ENCODE measurements around the gene CLEC10A. TPM values are rescaled to one million over a fixed set of nuclear protein-coding genes. Genes with fewer than 3 reads are reported as not detected.
"Not testable (repeated sequence)": the region's sequence is repeated elsewhere in the genome, so short reads cannot be mapped to it uniquely, and the experiment has no call there.

Gene CLEC10A
- total RNA-seq, 2 experiments from 2014 or later: 0.45 to 0.64 TPM

GRCh38 chr17:7100641-7101379 is 20.8 kb upstream of the CLEC10A start:
- H3K27ac Mint-ChIP-seq; H3K4me3 Mint-ChIP-seq; ATAC-seq (ENCODE audit: low read depth); H3K4me1 Mint-ChIP-seq; H3K36me3 Mint-ChIP-seq; H3K27me3 Mint-ChIP-seq; DNase-seq; H3K9me3 Mint-ChIP-seq; POLR2A ChIA-PET: not testable (repeated sequence)

- POLR2A ChIA-PET: no interaction called here
- no peak for ATAC-seq (ENCODE audit: low read depth)
- Mint-ChIP-seq H3K27ac (no peak overlapping the region), H3K27me3 (peaks cover 8% of the 10 kb centered on the region), H3K4me1 (peaks cover 2% of the 10 kb centered on the region), H3K4me3 (no peak overlapping the region), H3K36me3 (no peaks in the 10 kb centered on the region), H3K9me3 (no peaks in the 10 kb centered on the region)
- no peak for DNase-seq
Measured at GRCh38 chr17:7098802-7099459, 18.9 kb upstream of the CLEC10A start.

GRCh38 chr17:7097940-7098339 is 17.9 kb upstream of the CLEC10A start:
- ATAC-seq (ENCODE audit: low read depth) (no peak), DNase-seq (no peak)
- Mint-ChIP-seq H3K9me3 (no peaks in the 10 kb centered on the region), H3K27ac (no peak overlapping the region), H3K4me3 (no peak overlapping the region), H3K4me1 (peaks cover 2% of the 10 kb centered on the region), H3K36me3 (no peaks in the 10 kb centered on the region), H3K27me3 (peaks cover 11% of the 10 kb centered on the region)
- POLR2A ChIA-PET: no interaction called here

- H3K9me3 Mint-ChIP-seq: no peaks in the 10 kb centered on the region
- peaks cover 2% of the 10 kb centered on the region for H3K4me1 Mint-ChIP-seq
- DNase-seq: no peak
- POLR2A ChIA-PET: no interaction called here
- H3K36me3 Mint-ChIP-seq: no peaks in the 10 kb centered on the region
- H3K27me3 Mint-ChIP-seq: peaks cover 11% of the 10 kb centered on the region
- H3K27ac Mint-ChIP-seq: no peak overlapping the region
- ATAC-seq (ENCODE audit: low read depth): no peak
- H3K4me3 Mint-ChIP-seq: no peak overlapping the region
Measured at GRCh38 chr17:7095625-7096024, 15.6 kb upstream of the CLEC10A start.

- Mint-ChIP-seq H3K36me3 (no peaks in the 10 kb centered on the region), H3K9me3 (no peaks in the 10 kb centered on the region), H3K4me1 (peaks cover 2% of the 10 kb centered on the region), H3K27me3 (peaks cover 11% of the 10 kb centered on the region), H3K4me3 (no peak overlapping the region), H3K27ac (no peak overlapping the region)
- DNase-seq (no peak), ATAC-seq (ENCODE audit: low read depth) (no peak)
- POLR2A ChIA-PET: no interaction called here
Measured at GRCh38 chr17:7094652-7095019, 14.6 kb upstream of the CLEC10A start.

- ATAC-seq (ENCODE audit: low read depth); H3K36me3 Mint-ChIP-seq; H3K27ac Mint-ChIP-seq; DNase-seq; POLR2A ChIA-PET; H3K9me3 Mint-ChIP-seq; H3K4me1 Mint-ChIP-seq; H3K4me3 Mint-ChIP-seq: not testable (repeated sequence)
- H3K27me3 Mint-ChIP-seq: peaks cover 13% of the 10 kb centered on the region
Measured at GRCh38 chr17:7091311-7092005, 11.4 kb upstream of the CLEC10A start.

GRCh38 chr17:7089570-7089969 is 9.5 kb upstream of the CLEC10A start:
- POLR2A ChIA-PET; H3K36me3 Mint-ChIP-seq; H3K9me3 Mint-ChIP-seq; H3K4me1 Mint-ChIP-seq; H3K27ac Mint-ChIP-seq; ATAC-seq (ENCODE audit: low read depth); DNase-seq; H3K4me3 Mint-ChIP-seq: not testable (repeated sequence)
- peaks cover 14% of the 10 kb centered on the region for H3K27me3 Mint-ChIP-seq

GRCh38 chr17:7088442-7088841 is 8.4 kb upstream of the CLEC10A start:
- not testable (repeated sequence) for ATAC-seq (ENCODE audit: low read depth)

GRCh38 chr17:7084088-7084487 is 4.0 kb upstream of the CLEC10A start:
- H3K9me3 Mint-ChIP-seq: peaks cover 2% of the 10 kb centered on the region
- ATAC-seq (ENCODE audit: low read depth) (no peak), DNase-seq (no peak)
- no peak overlapping the region for H3K4me3 Mint-ChIP-seq
- peaks cover 13% of the 10 kb centered on the region for H3K4me1 Mint-ChIP-seq
- H3K27me3 Mint-ChIP-seq: peaks cover 44% of the 10 kb centered on the region
- no peak overlapping the region for H3K27ac Mint-ChIP-seq
- no peaks in the 10 kb centered on the region for H3K36me3 Mint-ChIP-seq
- POLR2A ChIA-PET: no interaction called here

More at GRCh38 chr17:7088442-7088841, 8.4 kb upstream of the CLEC10A start:
- DNase-seq, H3K27ac Mint-ChIP-seq, POLR2A ChIA-PET, H3K36me3 Mint-ChIP-seq, H3K9me3 Mint-ChIP-seq, H3K4me1 Mint-ChIP-seq, H3K4me3 Mint-ChIP-seq: not testable (repeated sequence)
- H3K27me3 Mint-ChIP-seq: peaks cover 26% of the 10 kb centered on the region

- peaks cover 44% of the 10 kb centered on the region for H3K27me3 Mint-ChIP-seq
- H3K4me1 Mint-ChIP-seq: peaks cover 13% of the 10 kb centered on the region
- DNase-seq (no peak), ATAC-seq (ENCODE audit: low read depth) (no peak)
- no peak overlapping the region for H3K4me3 Mint-ChIP-seq
- peaks cover 2% of the 10 kb centered on the region for H3K9me3 Mint-ChIP-seq
- no peak overlapping the region for H3K27ac Mint-ChIP-seq
- no peaks in the 10 kb centered on the region for H3K36me3 Mint-ChIP-seq
- POLR2A ChIA-PET: no interaction called here
Measured at GRCh38 chr17:7083592-7083991, 3.5 kb upstream of the CLEC10A start.

- peaks cover 2% of the 10 kb centered on the region for H3K9me3 Mint-ChIP-seq
- peaks cover 13% of the 10 kb centered on the region for H3K4me1 Mint-ChIP-seq
- peaks cover 42% of the 10 kb centered on the region for H3K27me3 Mint-ChIP-seq
- ATAC-seq (ENCODE audit: low read depth) (peak; percentile 92), DNase-seq (peak; percentile 60)
- no peak overlapping the region for H3K27ac Mint-ChIP-seq
- H3K36me3 Mint-ChIP-seq: no peaks in the 10 kb centered on the region
- H3K4me3 Mint-ChIP-seq: peak overlapping the region; percentile 23
- POLR2A ChIA-PET: interaction anchor here (0.6 to 0.7 kb wide), 2 partner anchors 9 to 57 kb away, joined by 3 to 4 read pairs; no protein-coding TSS in a partner anchor
Measured at GRCh38 chr17:7081341-7082062, 1.5 kb upstream of the CLEC10A start.

- POLR2A ChIA-PET: no interaction called here
- H3K27me3 Mint-ChIP-seq: peaks cover 40% of the 10 kb centered on the region
- DNase-seq (no peak), ATAC-seq (ENCODE audit: low read depth) (no peak)
- H3K36me3 Mint-ChIP-seq: no peaks in the 10 kb centered on the region
- H3K9me3 Mint-ChIP-seq: peaks cover 2% of the 10 kb centered on the region
- peaks cover 13% of the 10 kb centered on the region for H3K4me1 Mint-ChIP-seq
- H3K27ac Mint-ChIP-seq: no peak overlapping the region
- no peak overlapping the region for H3K4me3 Mint-ChIP-seq
Measured at GRCh38 chr17:7080456-7081041, 498 bp upstream of the CLEC10A start.

- H3K4me1 Mint-ChIP-seq: peaks cover 9% of the 10 kb centered on the region
Measured at GRCh38 chr17:7078711-7079110, 1.3 kb downstream of the CLEC10A start.

More at GRCh38 chr17:7078711-7079110, 1.3 kb downstream of the CLEC10A start:
- POLR2A ChIA-PET: no interaction called here
- H3K4me3 Mint-ChIP-seq: no peak overlapping the region
- peaks cover 24% of the 10 kb centered on the region for H3K27me3 Mint-ChIP-seq
- DNase-seq: no peak
- no peak for ATAC-seq (ENCODE audit: low read depth)
- peaks cover 2% of the 10 kb centered on the region for H3K9me3 Mint-ChIP-seq
- no peaks in the 10 kb centered on the region for H3K36me3 Mint-ChIP-seq
- H3K27ac Mint-ChIP-seq: no peak overlapping the region
